ENCODE results near the gene CASZ1. TPM values are rescaled to one million over a fixed set of nuclear protein-coding genes. Genes with fewer than 3 reads are reported as not detected.

Gene CASZ1
- total RNA-seq, 1 experiment from 2014 or later = 3.9 TPM

- Histone ChIP-seq H3K4ac (ENCODE audit: low read depth, low read length) (no peak overlapping the region), H4K5ac (ENCODE audit: insufficient read length, low read depth, low read length) (no peak overlapping the region), H2AK5ac (ENCODE audit: insufficient read length, low read length) (no peak overlapping the region), H2AFZ (ENCODE audit: low read length) (no peak overlapping the region), H3K27ac (ENCODE audit: insufficient read length, low read depth, low read length) (no peak overlapping the region), H2BK20ac (ENCODE audit: low read depth, low read length, poor library complexity, severe bottlenecking) (no peak overlapping the region), H3K9me3 (ENCODE audit: control insufficient read depth, low read depth, low read length) (no peaks in the 10 kb centered on the region), H2BK12ac (ENCODE audit: insufficient read length, low read depth, low read length) (no peak overlapping the region), H3K79me1 (ENCODE audit: insufficient read depth, low read depth, low read length, poor library complexity, severe bottlenecking) (no peaks in the 10 kb centered on the region), H4K20me1 (ENCODE audit: control insufficient read depth, insufficient read depth, insufficient read length) (no peaks in the 10 kb centered on the region), H3K4me1 (ENCODE audit: insufficient read depth, low read length) (no peaks in the 10 kb centered on the region; the same call in 1 of the 2 replicates), H3K14ac (ENCODE audit: insufficient read depth, low read length) (no peak overlapping the region), H4K91ac (ENCODE audit: insufficient read length, low read depth, low read length) (no peak overlapping the region), H4K8ac (replicated peaks; ENCODE audit: insufficient read length, low read depth, low read length) (no peak overlapping the region), H3K23ac (ENCODE audit: insufficient read length, low read depth, low read length) (no peak overlapping the region), H3K56ac (ENCODE audit: insufficient read length, low read depth, low read length) (no peak overlapping the region), H3K4me2 (ENCODE audit: insufficient read depth, insufficient read length, low read length) (no peak overlapping the region), H3K27me3 (ENCODE audit: insufficient read depth, low read length) (no peaks in the 10 kb centered on the region), H3K79me2 (ENCODE audit: insufficient read depth, low read length) (no peaks in the 10 kb centered on the region), H2BK120ac (ENCODE audit: low read depth, low read length, poor library complexity, severe bottlenecking) (no peak overlapping the region), H3T11ph (ENCODE audit: low read length) (no peak overlapping the region), H3K9ac (ENCODE audit: extremely low read depth, insufficient read length, low read length) (no peak overlapping the region), H2BK5ac (ENCODE audit: insufficient read length, low read length) (no peak overlapping the region), H3K23me2 (ENCODE audit: insufficient read length, low read depth, low read length, poor library complexity, severe bottlenecking) (no peaks in the 10 kb centered on the region), H3K18ac (ENCODE audit: insufficient read length, low read depth, low read length) (no peak overlapping the region), H2BK15ac (ENCODE audit: low read depth, low read length) (no peak overlapping the region)
- no peak overlapping the region; a peak in 1 of 5 replicates for H3K4me3 Mint-ChIP-seq
- no peak for DNase-seq
- H3K36me3 Mint-ChIP-seq (ENCODE audit: insufficient read depth in 1 of 3, low read depth in 3 of 3) = peaks cover 3 to 6% (median 5%) of the 10 kb centered on the region in 3 experiments; a peak in 3 of 7 replicates
- H3K9me3 Mint-ChIP-seq = no peaks in the 10 kb centered on the region
- peaks cover 24 to 40% of the 10 kb centered on the region in 2 experiments for H3K4me1 Mint-ChIP-seq
- H3K27ac Mint-ChIP-seq = no peak overlapping the region; a peak in 2 of 7 replicates
- TF ChIP-seq CTCF (conservative IDR thresholded peaks at IDR 0.05) = no peak; the same call in 2 of the 3 replicates
- WGBS (ENCODE audit: extremely low coverage, insufficient read length, low lambda C conversion rate) = no CpG with 5 or more reads among the region's 14 CpGs
- H3K27me3 Mint-ChIP-seq (ENCODE audit: low read depth) = peaks cover 1% of the 10 kb centered on the region; the same call in 1 of the 2 replicates
Observed at GRCh38 chr1:10631811-10632593, 164.4 kb downstream of the CASZ1 start.

Measured in H9 (cell line).